Occipital lobe (tissue), 2 donors: ENCODE data around the gene BBIP1. TPM values are rescaled to one million over a fixed set of nuclear protein-coding genes. Genes with fewer than 3 reads are reported as not detected.
A peak's percentile ranks its signal among the peaks of the same experiment; 100 is the strongest.

ENCODE experiments used
- DNase-seq: peaks from one replicate; lab custom pipeline; 2025; lab: John Stamatoyannopoulos, UW
- total RNA-seq: library from RNA; depleted of rRNA; stranded (reverse); fragments of >200 nt; gene quantifications from one replicate; pipeline ENCODE4 v1.2.3, GENCODE V29; 2014

Gene BBIP1, protein sequence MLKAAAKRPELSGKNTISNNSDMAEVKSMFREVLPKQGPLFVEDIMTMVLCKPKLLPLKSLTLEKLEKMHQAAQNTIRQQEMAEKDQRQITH
- 78.1 TPM for total RNA-seq

- DNase-seq, result peak; percentile 81
Measured at GRCh38 chr10:110918643-110919348, at the start of gene BBIP1. BBIP1 (minus strand) TSS chr10:110919180; CDS start chr10:110918157, 1,023 bp downstream.

DNA sequence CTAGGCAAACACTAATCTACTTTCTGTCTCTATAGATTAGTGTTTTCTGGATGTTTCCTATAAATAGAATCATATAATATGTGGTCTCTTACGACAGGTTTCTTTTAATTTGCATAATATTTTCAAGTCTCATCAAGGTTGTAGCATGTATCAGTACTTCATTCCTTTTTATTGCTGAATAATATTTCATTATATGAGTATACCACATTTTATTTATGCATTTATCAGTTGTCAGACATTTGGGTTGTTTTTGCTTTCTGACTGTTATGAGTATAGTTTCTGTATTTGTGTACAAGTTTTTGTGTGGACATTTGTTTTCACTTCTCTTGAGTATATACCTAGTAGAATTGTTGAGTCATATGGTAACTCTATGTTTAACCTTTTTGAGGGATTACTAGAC, 48.7 kb upstream of the BBIP1 start:
- no peak for DNase-seq

DNA sequence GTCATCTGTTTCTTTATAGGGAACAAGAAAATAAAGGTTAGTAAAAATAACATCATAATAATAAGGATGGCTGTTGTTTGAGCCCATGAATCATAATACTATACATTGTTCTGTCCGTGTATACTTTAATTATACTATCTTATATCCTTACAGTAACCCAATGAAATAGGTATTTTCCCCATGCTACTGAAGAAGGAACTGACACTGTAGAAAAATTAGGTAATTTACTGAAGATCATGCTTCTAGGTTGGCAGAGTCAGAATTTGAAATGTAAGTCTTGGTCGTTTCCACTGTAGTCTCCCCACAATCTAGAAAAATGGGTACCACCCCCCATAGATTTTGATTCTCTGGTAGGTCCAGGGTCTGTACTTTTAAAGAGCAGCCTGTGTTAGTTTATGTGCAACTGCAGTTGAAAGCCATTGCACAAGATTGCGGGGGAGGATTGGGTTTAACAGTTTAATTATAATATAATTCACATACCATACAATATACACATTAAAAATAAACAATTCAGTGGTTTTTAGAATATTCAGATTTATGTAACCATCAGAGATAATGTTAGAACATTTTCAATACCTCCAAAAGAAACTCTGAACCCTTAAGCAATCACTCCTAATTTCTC, 48.1 kb upstream of the BBIP1 start:
- DNase-seq, result no peak

DNA sequence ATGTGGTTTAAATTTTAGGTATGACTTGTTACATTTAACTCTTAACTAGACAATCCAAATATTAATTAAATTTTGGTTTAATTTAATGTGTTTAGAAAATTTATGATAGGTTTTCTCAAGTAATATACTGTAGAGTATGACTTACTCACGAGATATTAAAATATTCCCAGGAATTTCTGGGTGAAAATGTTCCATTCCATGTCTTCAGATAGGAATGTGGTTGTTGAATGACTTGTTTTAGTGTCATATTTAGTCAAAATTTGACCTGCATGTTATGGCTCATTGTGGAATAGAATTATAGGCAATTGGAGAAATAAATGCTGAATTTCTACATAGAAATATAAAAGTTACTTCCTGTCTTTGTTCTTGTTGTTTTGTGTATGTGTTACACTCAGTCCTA, 47.2 kb upstream of the BBIP1 start:
- DNase-seq, result no peak

- DNase-seq, result no peak
Measured at GRCh38 chr10:110965216-110965615, 46.2 kb upstream of the BBIP1 start.

DNA sequence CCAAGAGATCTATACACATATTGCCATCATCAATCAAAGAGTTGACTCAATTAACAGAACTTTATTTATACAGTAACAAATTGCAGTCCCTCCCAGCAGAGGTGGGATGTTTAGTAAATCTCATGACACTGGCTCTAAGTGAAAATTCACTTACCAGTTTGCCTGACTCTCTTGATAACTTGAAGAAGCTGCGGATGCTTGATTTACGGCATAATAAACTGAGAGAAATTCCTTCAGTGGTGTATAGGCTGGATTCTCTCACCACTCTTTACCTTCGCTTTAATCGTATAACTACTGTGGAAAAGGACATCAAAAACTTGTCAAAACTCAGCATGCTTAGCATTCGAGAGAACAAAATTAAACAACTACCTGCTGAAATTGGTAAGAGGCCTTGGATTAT, 45.7 kb upstream of the BBIP1 start:
- no peak for DNase-seq

DNA sequence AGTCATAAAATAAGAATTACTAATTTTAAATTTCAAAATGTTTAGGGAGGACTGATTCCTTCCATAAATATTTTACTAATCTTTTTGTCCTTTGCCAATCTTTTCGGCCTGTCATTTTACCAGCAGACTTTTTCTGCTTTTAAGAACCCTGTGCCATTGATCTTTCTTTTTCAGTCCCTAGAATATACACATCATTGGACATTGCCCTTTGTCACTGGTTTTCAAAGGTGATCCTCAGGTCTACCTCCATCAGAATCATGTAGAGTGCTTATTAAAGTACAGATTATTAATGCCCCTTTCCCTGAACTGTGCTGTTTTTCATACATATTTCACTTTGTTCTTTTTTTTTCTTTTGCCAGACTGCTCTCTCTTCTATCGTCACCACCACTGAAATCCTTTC, 44.2 kb upstream of the BBIP1 start:
- DNase-seq, result no peak

- DNase-seq, result no peak
Measured at GRCh38 chr10:110962443-110962842, 43.5 kb upstream of the BBIP1 start.

DNA sequence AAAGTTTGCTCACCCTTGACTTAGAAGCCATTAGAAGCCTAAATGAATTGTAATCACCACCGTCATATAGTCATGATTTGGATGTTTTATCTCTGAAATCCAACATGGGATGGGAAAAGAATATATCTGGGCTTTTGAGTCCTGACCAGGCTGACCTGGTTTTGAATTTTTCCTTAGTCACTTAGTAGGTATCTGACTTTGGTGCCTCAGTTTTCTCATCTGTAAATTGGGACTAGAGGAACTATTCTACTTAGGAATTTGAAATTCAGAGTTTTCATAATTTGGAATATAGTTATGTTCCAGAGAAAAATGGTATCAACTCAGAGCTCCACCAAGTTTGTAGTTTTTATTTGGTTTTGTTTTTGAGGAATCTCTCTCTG, 41.3 kb upstream of the BBIP1 start:
- no peak for DNase-seq

DNA sequence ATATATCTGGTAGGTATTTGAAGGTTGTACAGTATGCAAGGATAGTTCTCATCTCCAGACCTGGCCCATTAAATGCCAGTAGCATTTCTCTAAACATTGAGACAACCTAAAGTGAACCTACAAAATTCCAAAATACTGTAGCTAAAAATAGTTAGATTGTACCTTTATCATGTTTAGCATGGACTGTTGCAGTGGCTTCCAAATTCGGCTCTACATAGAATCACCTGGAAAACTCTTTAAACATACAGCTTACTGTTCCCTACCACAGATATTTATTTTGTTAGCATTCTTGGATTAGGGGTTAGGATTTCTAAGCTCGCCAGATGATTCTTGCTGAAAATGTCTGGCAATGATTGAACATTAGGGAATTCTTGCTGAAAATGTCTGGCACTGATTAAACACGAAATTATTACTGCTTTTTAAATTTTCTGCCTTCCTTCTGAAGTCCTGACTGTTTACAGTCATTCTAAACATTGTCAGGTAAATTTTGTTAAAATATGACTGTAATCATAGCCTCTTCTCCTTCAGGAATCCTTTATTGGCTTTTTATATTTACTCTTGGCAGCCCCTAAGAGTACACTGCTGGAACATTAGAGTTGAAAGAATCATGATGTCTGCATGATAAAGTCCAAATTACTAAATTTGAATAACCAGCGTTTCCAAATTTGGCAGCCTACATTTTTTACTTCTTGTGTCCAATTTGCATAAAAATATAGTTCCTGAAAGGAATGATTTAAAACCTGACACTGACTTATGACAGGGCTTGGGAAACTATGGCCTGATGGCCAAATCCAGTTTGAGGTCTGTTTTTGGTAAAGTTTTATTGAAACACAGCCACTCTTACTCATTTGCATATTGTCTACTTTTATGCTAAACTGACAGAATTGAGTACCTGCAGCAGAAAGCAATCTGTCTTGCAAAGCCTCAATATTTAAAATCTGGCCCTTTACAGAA, 40.7 kb upstream of the BBIP1 start:
- no peak for DNase-seq

GRCh38 chr10:110957606-110958005, 38.6 kb upstream of the BBIP1 start:
- DNase-seq, result no peak

GRCh38 chr10:110951381-110951780, 32.4 kb upstream of the BBIP1 start:
- DNase-seq, result no peak

DNA sequence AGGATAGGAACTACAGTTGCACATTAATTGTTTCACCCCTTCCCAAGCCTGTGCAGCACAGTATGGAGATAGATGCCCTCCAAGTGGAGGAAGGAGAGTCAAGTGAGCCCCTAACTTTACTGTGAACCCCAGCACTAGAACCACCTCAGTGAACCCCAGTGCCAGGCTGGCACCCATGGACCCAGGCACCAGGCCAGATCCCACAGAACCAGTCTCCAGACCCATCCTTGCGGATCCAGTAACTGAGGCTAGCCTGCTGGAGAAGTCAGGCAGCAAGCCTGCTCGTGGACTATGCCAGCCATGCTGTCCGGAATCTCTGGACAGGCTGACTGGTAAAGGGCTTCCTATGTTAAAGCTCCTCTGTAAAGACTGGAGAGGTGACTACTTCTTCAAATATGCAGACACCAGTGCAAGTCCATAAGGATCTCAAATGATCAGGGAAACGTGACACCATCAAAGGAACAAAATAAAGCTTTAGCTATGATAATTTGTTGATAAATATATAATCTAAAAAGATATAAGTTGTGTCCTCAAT, 28.1 kb upstream of the BBIP1 start:
- no peak for DNase-seq

- no peak for DNase-seq
Measured at GRCh38 chr10:110946496-110946895, 27.5 kb upstream of the BBIP1 start.

GRCh38 chr10:110944792-110945396, 25.9 kb upstream of the BBIP1 start:
- DNase-seq, result no peak

DNA sequence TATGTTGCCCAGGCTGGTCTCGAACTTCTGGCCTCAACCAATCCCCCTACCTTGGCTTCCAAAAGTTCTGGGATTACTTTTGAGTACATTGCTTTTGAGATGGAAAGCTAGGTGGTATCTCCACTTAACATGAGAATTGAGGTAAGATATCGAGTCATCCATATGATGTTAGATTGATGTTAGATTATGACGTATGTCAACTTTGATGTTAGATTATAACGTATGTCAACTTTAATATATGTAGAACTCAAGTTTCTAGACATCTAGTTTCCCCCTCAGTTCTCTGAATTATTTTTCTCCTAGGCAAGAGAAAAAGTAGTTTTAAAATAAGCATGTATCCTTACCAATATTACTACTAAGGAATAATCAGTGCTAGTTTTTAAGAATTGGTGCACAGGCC, 20.4 kb upstream of the BBIP1 start:
- DNase-seq, result no peak

DNA sequence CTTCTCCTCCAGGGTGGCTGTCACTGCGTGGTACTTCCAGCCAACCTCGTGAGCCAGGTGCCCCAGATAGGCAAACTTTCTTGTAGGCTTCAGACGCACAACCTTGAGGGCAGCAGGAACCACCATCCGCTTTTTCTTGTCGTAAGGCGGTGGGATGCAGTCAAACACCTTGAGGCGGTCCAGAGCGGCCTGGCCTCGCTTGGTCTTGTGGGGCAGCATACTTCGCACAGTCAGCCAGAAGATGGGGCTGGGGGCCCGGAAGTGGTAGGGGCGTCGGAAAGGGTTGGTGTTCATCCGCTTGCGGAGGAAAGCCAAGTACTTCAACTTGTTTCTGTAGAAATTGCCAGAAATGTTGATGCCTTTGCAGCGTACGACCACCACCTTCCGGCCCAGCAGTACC, 17.8 kb upstream of the BBIP1 start:
- no peak for DNase-seq

GRCh38 chr10:110932505-110933180, 13.7 kb upstream of the BBIP1 start:
- DNase-seq, result no peak

GRCh38 chr10:110931769-110932381, 12.9 kb upstream of the BBIP1 start:
- no peak for DNase-seq

DNA sequence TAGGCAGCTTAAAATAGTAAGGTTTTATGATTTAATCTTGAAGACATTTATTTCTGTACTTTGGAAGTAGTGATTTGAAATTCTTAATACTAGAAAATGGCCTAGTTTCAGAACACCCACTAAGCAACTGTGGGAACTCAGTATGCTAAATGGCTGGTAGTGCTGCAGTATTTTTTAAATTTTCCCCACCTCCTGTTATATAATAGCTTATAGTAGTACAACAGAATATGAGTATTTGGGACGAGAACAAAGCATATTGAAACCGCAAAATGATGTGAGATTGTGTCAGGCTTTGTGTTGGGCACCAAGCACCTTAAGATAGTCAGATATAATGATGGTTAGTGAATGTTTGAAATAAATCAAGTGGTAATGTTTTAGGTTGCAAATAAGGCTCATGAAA, 8.5 kb upstream of the BBIP1 start:
- DNase-seq, result no peak
